Vagina (tissue), 2 donors: ENCODE measurements around the gene CPNE7. TPM values are rescaled to one million over a fixed set of nuclear protein-coding genes. Genes with fewer than 3 reads are reported as not detected.

ENCODE experiments used
- DNase-seq, 2 donors: peaks; one replicate each; pipeline ENCODE4 v3.0.0-alpha.2; 2017; ENCODE audit errors: extremely low spot score in 2 of 2
- H3K27ac ChIP-seq: fragments of 200-600 bp; sonication (generic); one replicate; pipeline ENCODE4 v1.5.1; 2019
- H3K27me3 ChIP-seq: fragments of 200-600 bp; sonication (generic); one replicate; pipeline ENCODE4 v1.5.1; 2019
- H3K36me3 ChIP-seq, 2 donors: fragments of 200-600 bp; sonication (generic); one replicate each; pipeline ENCODE4 v1.5.1; 2017 to 2019
- H3K4me1 ChIP-seq: fragments of 200-600 bp; sonication (generic); one replicate; pipeline ENCODE4 v1.5.1; 2019
- H3K4me3 ChIP-seq, 2 donors: fragments of 200-600 bp; sonication (generic); 1 replicate in 1 of 2; 2 replicates in 1 of 2; pipeline ENCODE4 v1.5.1; 2016 to 2019
- H3K9me3 ChIP-seq: fragments of 200-600 bp; sonication (generic); one replicate; pipeline ENCODE4 v1.5.1; 2019
- POLR2A ChIP-seq, 2 donors: fragments of 450-650 bp; IDR thresholded peaks; one replicate each; pipeline ENCODE4 v1.6.1; 2017; ENCODE audit warnings: antibody characterized with exemption in 2 of 2, mild to moderate bottlenecking in 2 of 2, moderate library complexity in 2 of 2
- POLR2AphosphoS5 ChIP-seq, 2 donors: sonication (generic); formaldehyde crosslinking; IDR thresholded peaks; one replicate each; pipeline ENCODE4 v1.9.0; 2017; ENCODE audit warnings: antibody characterized with exemption in 2 of 2, mild to moderate bottlenecking in 2 of 2, low read depth in 1 of 2; ENCODE audit not compliant: insufficient read depth in 1 of 2
- intact Hi-C: fragments of 100-400 bp; cut with DNase I; formaldehyde crosslinking; loops from one replicate; pipeline ENCODE4 v1.15.1; 2023
- total RNA-seq: library from RNA; depleted of rRNA; stranded (reverse); fragments of >200 nt; gene quantifications from one replicate; pipeline ENCODE4 v1.2.3, GENCODE V29; 2016
- TF ChIP-seq, protein P1 (sequence below), 3 experiments: fragments of 450-650 bp in 2 of 3; fragments of 200-600 bp in 1 of 3; sonication (generic) in 1 of 3; IDR thresholded peaks; one replicate each; pipeline ENCODE4 v1.5.1; 2017 to 2019; ENCODE audit warnings: antibody characterized with exemption in 3 of 3, mild to moderate bottlenecking in 2 of 3, moderate library complexity in 2 of 3

Gene CPNE7
- total RNA-seq, 1 donor from 2014 or later, result 4.9 TPM

DNA sequence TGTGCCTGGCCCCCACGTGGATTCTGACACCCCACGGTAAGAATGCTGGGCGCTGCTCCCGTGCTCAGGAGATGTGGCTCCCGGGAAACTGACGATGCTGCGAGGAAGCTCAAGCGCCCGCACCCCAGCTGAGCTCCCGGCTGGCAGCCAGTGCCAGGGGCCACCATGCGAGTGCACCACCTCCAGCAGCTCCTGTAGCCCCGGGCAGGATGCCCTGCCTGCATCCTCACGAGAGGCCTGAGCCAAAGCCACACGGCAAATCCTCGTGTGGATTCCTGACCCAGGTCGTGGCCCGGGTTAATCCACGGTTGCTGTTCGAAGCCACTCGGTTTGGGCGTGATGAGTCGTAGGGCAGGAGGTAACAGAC lies 26.3 kb downstream of the CPNE7 start:
- DNase-seq, result no peak
- H3K4me3 ChIP-seq, result peak overlapping the region in 1 of 2 donors; percentile 21

DNA sequence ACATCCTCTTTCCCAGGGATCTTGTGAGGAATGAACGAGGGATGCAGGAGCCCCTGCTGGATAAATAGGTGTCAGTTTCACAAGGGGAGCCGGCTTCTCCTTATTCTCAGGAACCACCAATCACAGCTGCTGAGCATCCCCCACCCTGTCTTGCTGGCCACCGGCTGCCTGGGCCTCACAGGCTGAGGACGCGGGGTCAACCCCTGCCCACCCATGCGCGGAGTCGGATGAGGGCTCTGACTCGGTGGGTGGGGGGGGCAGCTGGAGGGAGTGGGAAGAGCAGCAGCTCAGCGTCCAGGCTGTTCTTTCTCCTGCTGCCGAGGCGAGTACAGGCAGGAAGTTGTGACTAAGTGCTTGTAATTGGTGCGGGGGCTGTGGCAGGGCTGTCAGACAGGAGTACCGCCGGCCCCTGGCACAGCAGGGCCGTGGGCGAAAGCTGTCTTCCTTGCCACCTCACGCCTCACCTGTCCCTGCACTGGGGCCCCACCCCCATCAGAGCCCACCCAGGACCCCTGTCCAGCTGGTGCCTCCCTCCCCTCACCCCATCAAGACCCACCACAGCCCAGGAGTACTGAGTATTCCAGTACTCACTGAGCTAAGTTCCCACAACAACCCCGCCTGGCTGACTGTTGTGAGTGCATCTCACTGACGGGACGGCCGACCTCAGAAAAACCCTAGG lies 26.9 kb downstream of the CPNE7 start:
- peak overlapping the region in 1 of 2 donors; percentile 21 for H3K4me3 ChIP-seq
- no peaks in the 10 kb centered on the region for H3K9me3 ChIP-seq
- peak in 1 of 2 donors; percentile 11 for TF ChIP-seq POLR2AphosphoS5 (IDR thresholded peaks at IDR 0.05; ENCODE audit: insufficient read depth in 1 of 2, low read depth in 1 of 2)
- no peak for TF ChIP-seq POLR2A (IDR thresholded peaks at IDR 0.05)
- TF ChIP-seq, protein P1, sequence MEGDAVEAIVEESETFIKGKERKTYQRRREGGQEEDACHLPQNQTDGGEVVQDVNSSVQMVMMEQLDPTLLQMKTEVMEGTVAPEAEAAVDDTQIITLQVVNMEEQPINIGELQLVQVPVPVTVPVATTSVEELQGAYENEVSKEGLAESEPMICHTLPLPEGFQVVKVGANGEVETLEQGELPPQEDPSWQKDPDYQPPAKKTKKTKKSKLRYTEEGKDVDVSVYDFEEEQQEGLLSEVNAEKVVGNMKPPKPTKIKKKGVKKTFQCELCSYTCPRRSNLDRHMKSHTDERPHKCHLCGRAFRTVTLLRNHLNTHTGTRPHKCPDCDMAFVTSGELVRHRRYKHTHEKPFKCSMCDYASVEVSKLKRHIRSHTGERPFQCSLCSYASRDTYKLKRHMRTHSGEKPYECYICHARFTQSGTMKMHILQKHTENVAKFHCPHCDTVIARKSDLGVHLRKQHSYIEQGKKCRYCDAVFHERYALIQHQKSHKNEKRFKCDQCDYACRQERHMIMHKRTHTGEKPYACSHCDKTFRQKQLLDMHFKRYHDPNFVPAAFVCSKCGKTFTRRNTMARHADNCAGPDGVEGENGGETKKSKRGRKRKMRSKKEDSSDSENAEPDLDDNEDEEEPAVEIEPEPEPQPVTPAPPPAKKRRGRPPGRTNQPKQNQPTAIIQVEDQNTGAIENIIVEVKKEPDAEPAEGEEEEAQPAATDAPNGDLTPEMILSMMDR (IDR thresholded peaks at IDR 0.05), result no peak
- no peaks in the 10 kb centered on the region for H3K36me3 ChIP-seq
- DNase-seq, result no peak
- intact Hi-C loops, result no loop called here
- no peak overlapping the region for H3K27ac ChIP-seq
- peaks cover 9% of the 10 kb centered on the region for H3K4me1 ChIP-seq
- H3K27me3 ChIP-seq, result no peaks in the 10 kb centered on the region

More for the DNA sequence above, 26.3 kb downstream of the CPNE7 start:
- H3K36me3 ChIP-seq, result no peaks in the 10 kb centered on the region
- H3K4me1 ChIP-seq, result peaks cover 9% of the 10 kb centered on the region
- TF ChIP-seq, protein P1 (IDR thresholded peaks at IDR 0.05), result no peak
- TF ChIP-seq POLR2A (IDR thresholded peaks at IDR 0.05), result no peak
- no peak for TF ChIP-seq POLR2AphosphoS5 (IDR thresholded peaks at IDR 0.05; ENCODE audit: insufficient read depth in 1 of 2, low read depth in 1 of 2)
- no peaks in the 10 kb centered on the region for H3K27me3 ChIP-seq
- H3K27ac ChIP-seq, result no peak overlapping the region
- H3K9me3 ChIP-seq, result no peaks in the 10 kb centered on the region
- intact Hi-C loops, result no loop called here

DNA sequence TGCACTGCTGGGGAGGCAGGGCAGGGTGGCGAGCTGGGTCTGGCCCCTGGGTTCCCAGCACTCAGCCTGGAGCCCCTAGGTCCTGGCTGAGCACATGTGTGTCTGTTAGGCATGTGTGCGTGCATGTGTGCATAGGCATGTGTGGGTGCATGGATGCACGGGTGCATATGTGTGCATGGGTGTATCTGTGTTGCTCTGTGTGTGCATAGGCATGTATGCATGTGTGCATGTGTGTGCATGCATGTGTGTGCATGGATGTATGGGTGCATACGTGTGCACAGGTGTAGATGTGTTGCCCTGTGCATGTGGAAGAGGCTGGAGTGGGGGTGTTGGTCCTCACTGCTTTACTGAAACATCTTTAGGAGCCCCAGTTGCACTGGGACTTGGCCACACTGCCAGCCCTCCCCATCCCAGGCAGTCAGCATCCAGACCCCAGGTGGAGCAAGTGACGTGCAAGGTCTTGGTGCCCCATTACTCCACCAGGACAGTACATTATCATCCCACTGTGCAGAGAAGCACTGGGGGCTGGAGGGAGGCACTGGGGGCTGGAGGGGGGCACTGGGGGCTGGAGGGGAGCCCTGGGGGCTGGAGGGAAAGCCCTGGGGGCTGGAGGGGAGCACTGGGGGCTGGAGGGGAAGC lies 27.5 kb downstream of the CPNE7 start:
- peaks cover 9% of the 10 kb centered on the region for H3K4me1 ChIP-seq
- DNase-seq, result no peak
- TF ChIP-seq, protein P1 (IDR thresholded peaks at IDR 0.05), result no peak
- no peak for TF ChIP-seq POLR2AphosphoS5 (IDR thresholded peaks at IDR 0.05; ENCODE audit: insufficient read depth in 1 of 2, low read depth in 1 of 2)
- no peak for TF ChIP-seq POLR2A (IDR thresholded peaks at IDR 0.05)

DNA sequence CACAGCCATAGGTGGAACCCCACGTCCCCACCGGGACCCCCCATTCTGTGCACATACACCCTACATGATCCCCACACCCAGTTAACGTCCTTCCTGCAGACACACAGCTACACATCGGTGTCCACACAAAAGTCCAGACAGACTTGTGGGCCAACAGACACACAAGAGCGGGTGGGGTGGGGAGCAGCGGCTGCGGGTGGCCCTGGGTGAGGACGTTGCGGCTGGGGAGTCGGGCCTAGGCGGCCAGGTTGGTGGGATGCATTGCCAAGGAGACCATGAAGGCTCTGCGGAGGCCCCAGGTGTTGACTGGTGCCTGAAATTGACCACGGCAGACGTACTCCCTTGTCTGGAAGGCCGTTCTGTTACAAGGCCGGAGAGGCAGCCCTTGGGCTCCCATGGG lies 29.2 kb downstream of the CPNE7 start:
- no peak for DNase-seq
- Histone ChIP-seq H3K27me3 (no peaks in the 10 kb centered on the region), H3K27ac (no peak overlapping the region), H3K4me1 (peaks cover 9% of the 10 kb centered on the region), H3K4me3 (no peak overlapping the region), H3K9me3 (no peaks in the 10 kb centered on the region), H3K36me3 (no peaks in the 10 kb centered on the region)
- intact Hi-C loops, result no loop called here
- TF ChIP-seq, protein P1 (IDR thresholded peaks at IDR 0.05), result no peak
- no peak for TF ChIP-seq POLR2AphosphoS5 (IDR thresholded peaks at IDR 0.05; ENCODE audit: insufficient read depth in 1 of 2, low read depth in 1 of 2)
- TF ChIP-seq POLR2A (IDR thresholded peaks at IDR 0.05), result no peak

More for the DNA sequence above, 27.5 kb downstream of the CPNE7 start:
- intact Hi-C loops, result no loop called here
- Histone ChIP-seq H3K4me3 (no peak overlapping the region), H3K9me3 (no peaks in the 10 kb centered on the region), H3K27me3 (no peaks in the 10 kb centered on the region), H3K27ac (no peak overlapping the region), H3K36me3 (no peaks in the 10 kb centered on the region)
